Spleen (tissue), 11 donors: Measurements from ENCODE around the gene SEMA3G. TPM values are rescaled to one million over a fixed set of nuclear protein-coding genes. Genes with fewer than 3 reads are reported as not detected.
A peak's percentile ranks its signal among the peaks of the same experiment; 100 is the strongest.

ENCODE experiments used
- DNase-seq: peaks from one replicate; pipeline ENCODE4 v3.0.0-alpha.2; 2020
- H3K27ac ChIP-seq, 8 donors: fragments of 200-600 bp; sonication (generic) in 7 of 8; 1 replicate in 4 of 8; 2 replicates in 4 of 8; pipeline versions ENCODE4 v1.5.0 to v1.8.0; 2016 to 2021; ENCODE audit warnings: inconsistent platforms in 4 of 8, mild to moderate bottlenecking in 4 of 8, moderate library complexity in 1 of 8
- H3K27me3 ChIP-seq, 7 donors: fragments of 200-600 bp; sonication (generic) in 6 of 7; replicated peaks in 1 of 7; 1 replicate in 4 of 7; 2 replicates in 3 of 7; pipeline versions ENCODE4 v1.5.0 to v1.8.0; 2016 to 2021; ENCODE audit warnings: inconsistent platforms in 3 of 7, mild to moderate bottlenecking in 1 of 7
- H3K36me3 ChIP-seq, 6 donors: fragments of 200-600 bp; sonication (generic) in 5 of 6; 1 replicate in 4 of 6; 2 replicates in 2 of 6; pipeline versions ENCODE4 v1.5.0 to v1.8.0; 2016 to 2021; ENCODE audit warnings: inconsistent platforms in 2 of 6
- H3K4me1 ChIP-seq, 6 donors: fragments of 200-600 bp; sonication (generic) in 5 of 6; 1 replicate in 3 of 6; 2 replicates in 3 of 6; pipeline versions ENCODE4 v1.5.0 to v1.8.0; 2016 to 2021; ENCODE audit warnings: inconsistent platforms in 3 of 6
- H3K4me3 ChIP-seq, 8 donors: fragments of 200-600 bp; sonication (generic) in 7 of 8; 1 replicate in 4 of 8; 2 replicates in 4 of 8; pipeline versions ENCODE4 v1.5.0 to v1.8.0; 2016 to 2021; ENCODE audit warnings: inconsistent platforms in 4 of 8, mild to moderate bottlenecking in 4 of 8, moderate library complexity in 2 of 8
- H3K9me3 ChIP-seq, 8 donors: fragments of 200-600 bp; sonication (generic) in 7 of 8; 1 replicate in 4 of 8; 2 replicates in 4 of 8; pipeline versions ENCODE4 v1.5.0 to v1.8.0; 2016 to 2021; ENCODE audit warnings: inconsistent platforms in 4 of 8
- POLR2A ChIP-seq, 3 donors: fragments of 450-650 bp; IDR thresholded peaks; one replicate each; pipeline ENCODE4 v1.5.1; 2017; ENCODE audit warnings: antibody characterized with exemption in 3 of 3, mild to moderate bottlenecking in 1 of 3
- POLR2AphosphoS5 ChIP-seq, 3 donors: sonication (generic); formaldehyde crosslinking; IDR thresholded peaks; one replicate each; pipeline ENCODE4 v1.5.1; 2017; ENCODE audit warnings: antibody characterized with exemption in 3 of 3
- WGBS, 5 donors: extraction: QIAGEN DNeasy Blood & Tissue Kit in 3 of 5; methylation state at CpG; one replicate each; pipeline versions ENCODE4 v1.1.5 to v1.1.7; 2013 to 2018; 5-methylcytosine and 5-hydroxymethylcytosine counted together
- intact Hi-C: fragments of 100-400 bp; cut with DNase I; formaldehyde crosslinking; loops from one replicate; pipeline ENCODE4 v1.15.0; 2023; ENCODE audit warnings: low total_unique reads
- polyA plus RNA-seq, 3 donors: library from polyadenylated mRNA; stranded (reverse); fragments of 200-250 nt; gene quantifications; one replicate each; pipeline ENCODE4 v1.2.1, GENCODE V29; 2013
- total RNA-seq, 7 donors: library from RNA; depleted of rRNA in 3 of 7; stranded (reverse); fragments of >200 nt in 3 of 7; fragmentation: NEBNext Ultra II Directional in 4 of 7; extraction: Animal tissue kit (Norgen Biotek cat#: 25700) in 4 of 7; gene quantifications; one replicate each; pipeline versions ENCODE4 v1.1.0 to v1.2.1, GENCODE V29; 2016 to 2021
- TF ChIP-seq, protein P1 (sequence below), 11 experiments: fragments of 200-600 bp in 7 of 11; fragments of 450-650 bp in 4 of 11; sonication (generic) in 4 of 11; IDR thresholded peaks in 8 of 11; conservative IDR thresholded peaks in 3 of 11; 1 replicate in 7 of 11; 2 replicates in 4 of 11; pipeline versions ENCODE4 v1.4.0 to v1.8.0; 2016 to 2021; ENCODE audit warnings: antibody characterized with exemption in 11 of 11, inconsistent platforms in 4 of 11, mild to moderate bottlenecking in 1 of 11
- donor health status: healthy with polysubstance abuse.
- donor health status: DM: no; HTN: no; CAD: no; lungs with moderate emphysema.
- donor health status: DM: no; HTN: no; CAD: no.
- donor health status: Bipolar disorder and iron deficiency.
- donor health status: healthy.
- donor health status: DM: no; HTN: no; CAD: no.
- donor health status: DM: yes; HTN: yes; CAD: no.

Gene SEMA3G
- total and polyA plus RNA-seq, 10 donors, result 1.0 to 20.2 (median 9.5) TPM

DNA sequence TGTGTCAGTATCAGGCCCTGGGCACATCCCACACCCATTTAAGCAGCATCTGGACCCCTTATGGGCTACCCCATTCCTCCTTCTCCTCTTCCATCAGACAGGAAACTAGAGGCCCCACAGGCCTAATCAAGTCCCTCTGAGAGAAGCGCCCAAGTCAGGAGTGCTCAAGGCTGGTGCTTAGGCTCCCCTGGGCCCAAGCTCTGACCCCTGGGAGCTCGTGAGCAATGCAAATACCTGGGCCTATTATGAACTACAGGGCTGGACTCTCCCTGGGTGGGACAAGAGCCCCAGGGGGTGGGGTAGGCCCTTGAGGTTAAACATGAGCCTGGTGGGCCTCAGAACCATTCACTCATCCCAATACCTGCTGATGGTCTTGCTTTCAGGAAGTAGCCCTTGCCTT lies 57.4 kb downstream of the SEMA3G start:
- TF ChIP-seq POLR2AphosphoS5 (IDR thresholded peaks at IDR 0.05) (no peak), POLR2A (IDR thresholded peaks at IDR 0.05) (no peak)
- TF ChIP-seq, protein P1, sequence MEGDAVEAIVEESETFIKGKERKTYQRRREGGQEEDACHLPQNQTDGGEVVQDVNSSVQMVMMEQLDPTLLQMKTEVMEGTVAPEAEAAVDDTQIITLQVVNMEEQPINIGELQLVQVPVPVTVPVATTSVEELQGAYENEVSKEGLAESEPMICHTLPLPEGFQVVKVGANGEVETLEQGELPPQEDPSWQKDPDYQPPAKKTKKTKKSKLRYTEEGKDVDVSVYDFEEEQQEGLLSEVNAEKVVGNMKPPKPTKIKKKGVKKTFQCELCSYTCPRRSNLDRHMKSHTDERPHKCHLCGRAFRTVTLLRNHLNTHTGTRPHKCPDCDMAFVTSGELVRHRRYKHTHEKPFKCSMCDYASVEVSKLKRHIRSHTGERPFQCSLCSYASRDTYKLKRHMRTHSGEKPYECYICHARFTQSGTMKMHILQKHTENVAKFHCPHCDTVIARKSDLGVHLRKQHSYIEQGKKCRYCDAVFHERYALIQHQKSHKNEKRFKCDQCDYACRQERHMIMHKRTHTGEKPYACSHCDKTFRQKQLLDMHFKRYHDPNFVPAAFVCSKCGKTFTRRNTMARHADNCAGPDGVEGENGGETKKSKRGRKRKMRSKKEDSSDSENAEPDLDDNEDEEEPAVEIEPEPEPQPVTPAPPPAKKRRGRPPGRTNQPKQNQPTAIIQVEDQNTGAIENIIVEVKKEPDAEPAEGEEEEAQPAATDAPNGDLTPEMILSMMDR (IDR thresholded peaks at IDR 0.05 in 8 of 11, conservative IDR thresholded peaks at IDR 0.05 in 3 of 11), result no peak
- peaks cover 0 to 5% (median 0%) of the 10 kb centered on the region in 6 donors for H3K4me1 ChIP-seq
- H3K4me3 ChIP-seq, result no peak overlapping the region
- H3K27me3 ChIP-seq, result no peaks in the 10 kb centered on the region
- 73 to 85% (median 80%) methylated on average over 2 of the region's 2 CpGs for WGBS, 5 donors
- DNase-seq, result no peak
- intact Hi-C loops, result no loop called here
- no peak overlapping the region for H3K27ac ChIP-seq
- H3K36me3 ChIP-seq, result peaks cover 0 to 73% (median 33%) of the 10 kb centered on the region in 6 donors
- H3K9me3 ChIP-seq, result no peaks in the 10 kb centered on the region

DNA sequence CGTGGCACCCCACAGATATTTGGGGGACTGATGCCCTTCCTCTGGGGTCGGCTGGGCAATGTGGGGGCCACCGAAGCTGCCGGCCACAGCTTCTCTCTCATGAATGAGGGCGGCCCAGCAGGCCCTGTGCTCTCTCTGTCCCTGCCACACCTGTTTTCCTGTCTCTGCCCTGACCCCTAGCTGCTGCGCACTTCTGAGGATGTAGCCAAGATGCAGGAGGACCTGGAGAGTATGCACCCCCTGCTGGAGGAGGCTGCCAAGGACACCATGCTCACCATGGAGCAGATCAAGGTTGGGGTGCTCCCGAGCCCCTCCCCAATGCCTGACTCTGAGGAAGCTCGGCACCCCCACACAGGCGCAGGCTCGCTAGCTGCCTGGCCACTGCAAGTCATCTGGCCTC lies 59.7 kb downstream of the SEMA3G start:
- DNase-seq, result no peak
- intact Hi-C loops, result no loop called here
- H3K27me3 ChIP-seq, result no peaks in the 10 kb centered on the region

DNA sequence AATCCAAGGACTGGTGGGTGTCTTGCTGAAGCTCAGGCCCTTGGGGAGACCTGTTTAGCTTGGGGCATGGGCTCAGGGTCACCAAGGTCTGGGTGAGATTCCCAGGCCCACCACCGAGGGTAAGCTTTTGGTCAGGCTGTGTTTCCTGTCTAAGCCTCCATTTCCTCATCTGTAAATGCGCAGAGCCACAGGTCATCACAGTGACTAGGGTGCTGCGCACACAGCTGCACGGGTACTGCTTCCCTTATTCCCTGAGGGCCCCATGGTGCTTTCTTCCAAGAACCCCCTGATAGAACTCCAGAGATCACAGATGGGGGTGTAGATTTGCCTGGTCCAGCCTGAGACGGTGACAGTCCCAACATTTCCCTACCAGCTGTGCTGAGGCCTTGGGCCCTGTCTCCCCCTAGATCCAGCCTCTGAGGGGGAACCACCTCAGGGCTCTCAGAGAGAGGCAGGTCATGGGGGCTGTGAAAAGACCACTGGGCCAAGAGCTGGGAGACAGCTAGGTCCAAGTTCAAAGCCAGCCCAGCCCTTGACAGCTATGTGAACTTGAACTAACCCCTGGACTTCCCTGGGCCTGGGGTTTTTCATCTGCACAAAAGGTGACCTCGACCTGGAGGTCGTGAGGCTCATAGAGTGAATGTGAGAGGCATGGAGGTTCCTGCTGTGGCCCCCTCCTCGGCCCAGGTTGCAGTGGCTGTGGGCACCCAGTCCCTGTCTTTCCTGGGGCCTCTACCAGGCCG lies 60.7 kb downstream of the SEMA3G start:
- Histone ChIP-seq H3K27me3 (no peaks in the 10 kb centered on the region), H3K9me3 (no peaks in the 10 kb centered on the region), H3K36me3 (peaks cover 0 to 40% (median 14%) of the 10 kb centered on the region in 6 donors), H3K4me1 (peaks cover 0 to 5% (median 0%) of the 10 kb centered on the region in 6 donors), H3K27ac (no peak overlapping the region), H3K4me3 (no peak overlapping the region)
- 63 to 83% (median 68%) methylated on average over 6 to 9 of the region's 9 CpGs for WGBS, 5 donors
- TF ChIP-seq POLR2A (IDR thresholded peaks at IDR 0.05) (no peak), POLR2AphosphoS5 (IDR thresholded peaks at IDR 0.05) (no peak)
- TF ChIP-seq, protein P1 (IDR thresholded peaks at IDR 0.05 in 8 of 11, conservative IDR thresholded peaks at IDR 0.05 in 3 of 11), result no peak
- DNase-seq, result no peak
- intact Hi-C loops, result no loop called here

More for the DNA sequence above, 59.7 kb downstream of the SEMA3G start:
- no peak overlapping the region for H3K27ac ChIP-seq
- H3K4me3 ChIP-seq, result no peak overlapping the region
- WGBS, 5 donors, result 71 to 88% (median 78%) methylated on average over 5 to 10 of the region's 10 CpGs
- H3K4me1 ChIP-seq, result peaks cover 0 to 5% (median 0%) of the 10 kb centered on the region in 6 donors
- no peaks in the 10 kb centered on the region for H3K9me3 ChIP-seq
- peaks cover 0 to 50% (median 14%) of the 10 kb centered on the region in 6 donors for H3K36me3 ChIP-seq
- TF ChIP-seq, protein P1 (IDR thresholded peaks at IDR 0.05 in 8 of 11, conservative IDR thresholded peaks at IDR 0.05 in 3 of 11), result peak in 4 of 11 experiments; percentile 10 to 27 (median 18)
- TF ChIP-seq POLR2A (IDR thresholded peaks at IDR 0.05) (no peak), POLR2AphosphoS5 (IDR thresholded peaks at IDR 0.05) (peak in 1 of 3 donors; percentile 40)

DNA sequence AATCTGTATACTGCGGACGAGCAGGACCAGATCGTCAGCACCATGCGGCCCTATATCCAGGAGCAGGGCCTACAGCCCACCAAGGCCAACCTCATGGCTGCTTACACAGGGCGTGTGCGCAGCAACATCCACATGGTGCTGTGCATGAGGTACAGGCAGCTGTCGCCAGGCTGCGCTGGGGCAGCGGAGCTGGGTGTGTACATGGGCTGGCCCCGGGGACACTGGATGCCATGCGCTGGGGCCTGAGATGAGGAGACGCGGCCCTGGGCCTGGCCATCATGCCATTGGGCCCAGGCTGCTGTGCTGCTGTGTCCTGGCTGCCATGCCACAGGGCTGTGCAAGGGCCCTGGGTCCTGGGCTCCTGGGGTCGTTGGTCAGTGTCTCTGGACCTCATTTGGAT lies 61.5 kb downstream of the SEMA3G start:
- Histone ChIP-seq H3K9me3 (no peaks in the 10 kb centered on the region), H3K4me1 (peaks cover 0 to 5% (median 0%) of the 10 kb centered on the region in 6 donors), H3K27ac (no peak overlapping the region), H3K4me3 (no peak overlapping the region), H3K27me3 (no peaks in the 10 kb centered on the region), H3K36me3 (peaks cover 0 to 33% (median 10%) of the 10 kb centered on the region in 6 donors)
- 89 to 99% (median 93%) methylated on average over 3 to 14 of the region's 14 CpGs for WGBS, 5 donors
- TF ChIP-seq POLR2A (IDR thresholded peaks at IDR 0.05) (no peak), POLR2AphosphoS5 (IDR thresholded peaks at IDR 0.05) (peak in 1 of 3 donors; percentile 66)
- TF ChIP-seq, protein P1 (IDR thresholded peaks at IDR 0.05 in 8 of 11, conservative IDR thresholded peaks at IDR 0.05 in 3 of 11), result no peak
- DNase-seq, result no peak
- intact Hi-C loops, result no loop called here
